Omental fat pad (tissue), 4 donors: Measurements from ENCODE around the gene RRP1B. TPM values are rescaled to one million over a fixed set of nuclear protein-coding genes. Genes with fewer than 3 reads are reported as not detected.
"Not testable (repeated sequence)": the region's sequence is repeated elsewhere in the genome, so short reads cannot be mapped to it uniquely, and the experiment has no call there.

Source experiments
- ATAC-seq: fragments of 150-250 bp; one replicate; pipeline ENCODE4 v1.9.1; 2016; ENCODE audit warnings: mild to moderate bottlenecking, moderate library complexity; ENCODE audit not compliant: low FRiP score
- DNase-seq: peaks from one replicate; pipeline ENCODE4 v3.0.0-alpha.2; 2019; ENCODE audit warnings: low spot score
- CTCF ChIP-seq, 3 donors: fragments of 450-650 bp; IDR thresholded peaks; one replicate each; pipeline ENCODE4 v1.5.1; 2016 to 2017; ENCODE audit warnings: antibody characterized with exemption in 3 of 3, mild to moderate bottlenecking in 3 of 3, moderate library complexity in 2 of 3
- total RNA-seq, 4 donors: library from RNA; depleted of rRNA; stranded (reverse); fragments of >200 nt; gene quantifications; one replicate each; pipeline ENCODE4 v1.1.0, GENCODE V29; 2016

The RRP1B gene
- total RNA-seq, 4 donors from 2014 or later = 19.4 to 47.4 (median 22.0) TPM

GRCh38 chr21:43669828-43670605 lies 10.7 kb downstream of the RRP1B start:
- DNase-seq (no peak), ATAC-seq (no peak)
- no peak for TF ChIP-seq CTCF (IDR thresholded peaks at IDR 0.05)

- ATAC-seq (no peak), DNase-seq (no peak)
- no peak for TF ChIP-seq CTCF (IDR thresholded peaks at IDR 0.05)
Measured at GRCh38 chr21:43675871-43676270, 16.5 kb downstream of the RRP1B start.

GRCh38 chr21:43676391-43676790 lies 17.0 kb downstream of the RRP1B start:
- ATAC-seq = no peak
- no peak for DNase-seq
- no peak for TF ChIP-seq CTCF (IDR thresholded peaks at IDR 0.05)

- no peak for TF ChIP-seq CTCF (IDR thresholded peaks at IDR 0.05)
- DNase-seq (no peak), ATAC-seq (no peak)
Measured at GRCh38 chr21:43679951-43680350, 20.6 kb downstream of the RRP1B start.

GRCh38 chr21:43680421-43680820 lies 21.1 kb downstream of the RRP1B start:
- DNase-seq, ATAC-seq: not testable (repeated sequence)

- no peak for TF ChIP-seq CTCF (IDR thresholded peaks at IDR 0.05)
- no peak for ATAC-seq
- no peak for DNase-seq
Measured at GRCh38 chr21:43681650-43682049, 22.3 kb downstream of the RRP1B start.

- DNase-seq = no peak
- ATAC-seq = peak; percentile 35
- no peak for TF ChIP-seq CTCF (IDR thresholded peaks at IDR 0.05)
Measured at GRCh38 chr21:43684424-43684823, 25.1 kb downstream of the RRP1B start.
